HG03439 (cell line): Measurements from ENCODE around the gene RIOX2.
"Not testable (repeated sequence)": the region's sequence is repeated elsewhere in the genome, so short reads cannot be mapped to it uniquely, and the experiment has no call there.

ENCODE experiments used
- ATAC-seq: cut with Tn5 transposase; IDR thresholded peaks from one replicate; pipeline ENCODE4 v1.9.1; 2021; ENCODE audit warnings: mild to moderate bottlenecking, moderate library complexity; ENCODE audit not compliant: unreplicated experiment

Gene RIOX2

GRCh38 chr3:97914388-97914787 is 57.8 kb downstream of the RIOX2 start:
- no peak for ATAC-seq

GRCh38 chr3:97911459-97911858 is 60.8 kb downstream of the RIOX2 start:
- ATAC-seq = no peak

GRCh38 chr3:97910931-97911351 is 61.3 kb downstream of the RIOX2 start:
- ATAC-seq = no peak

- ATAC-seq = not testable (repeated sequence)
Observed at GRCh38 chr3:97910236-97910831, 61.9 kb downstream of the RIOX2 start.

GRCh38 chr3:97909830-97910229 is 62.4 kb downstream of the RIOX2 start:
- not testable (repeated sequence) for ATAC-seq

- no peak for ATAC-seq
Observed at GRCh38 chr3:97901313-97902248, 70.7 kb downstream of the RIOX2 start.

- no peak for ATAC-seq
Observed at GRCh38 chr3:97899331-97899730, 72.9 kb downstream of the RIOX2 start.

GRCh38 chr3:97896547-97896946 is 75.7 kb downstream of the RIOX2 start:
- ATAC-seq = no peak

GRCh38 chr3:97896129-97896528 is 76.1 kb downstream of the RIOX2 start:
- no peak for ATAC-seq

GRCh38 chr3:97895216-97895615 is 77.0 kb downstream of the RIOX2 start:
- no peak for ATAC-seq

GRCh38 chr3:97892852-97893251 is 79.4 kb downstream of the RIOX2 start:
- no peak for ATAC-seq
